HepG2 (cell line): ENCODE measurements around the gene TMED9. TPM values are rescaled to one million over a fixed set of nuclear protein-coding genes. Genes with fewer than 3 reads are reported as not detected.

Experiments
- ATF3 ChIP-seq: sonication (generic); formaldehyde crosslinking; IDR thresholded peaks from 2 replicates; pipeline ENCODE4 v1.4.0; 2020; ENCODE audit warnings: missing genetic modification reagents
- BRCA1 ChIP-seq: sonication (generic); formaldehyde crosslinking; IDR thresholded peaks from 2 replicates; pipeline ENCODE4 v1.4.0; 2020; ENCODE audit warnings: missing genetic modification reagents
- FOXM1 ChIP-seq: sonication (generic); formaldehyde crosslinking; IDR thresholded peaks from 2 replicates; pipeline ENCODE4 v1.5.0; 2020; ENCODE audit warnings: missing genetic modification reagents
- GABPB1 ChIP-seq: IDR thresholded peaks from 2 replicates; pipeline ENCODE4 v1.6.1; 2016; ENCODE audit warnings: mild to moderate bottlenecking, missing genetic modification reagents, moderate library complexity, missing compliant biosample characterization
- HNF1A ChIP-seq, 2 experiments: sonication (generic) in 1 of 2; formaldehyde crosslinking in 1 of 2; IDR thresholded peaks; 2 replicates each; pipeline versions ENCODE4 v1.4.0 to v1.6.1; 2016 to 2020; ENCODE audit warnings: borderline replicate concordance in 1 of 2, low read depth in 1 of 2, mild to moderate bottlenecking in 1 of 2, missing genetic modification reagents in 1 of 2
- KAT2B ChIP-seq: fragments of 150-350 bp; IDR thresholded peaks from 2 replicates; pipeline ENCODE4 v1.6.1; 2014; ENCODE audit warnings: low read depth, low read length, borderline replicate concordance
- ONECUT2 ChIP-seq: sonication (generic); formaldehyde crosslinking; IDR thresholded peaks from 2 replicates; pipeline ENCODE4 v1.4.0; 2020; ENCODE audit warnings: missing genetic modification reagents
- SP4 ChIP-seq: sonication (generic); formaldehyde crosslinking; IDR thresholded peaks from 2 replicates; pipeline ENCODE4 v1.8.1; 2023; ENCODE audit warnings: mild to moderate bottlenecking, missing genetic modification reagents
- TEAD3 ChIP-seq: optimal IDR thresholded peaks from 2 replicates; pipeline ENCODE3; 2016; ENCODE audit warnings: borderline replicate concordance
- TGIF2 ChIP-seq: IDR thresholded peaks from 2 replicates; pipeline ENCODE4 v1.6.1; 2016; ENCODE audit warnings: control low read depth, missing compliant biosample characterization
- ZFP1 ChIP-seq: IDR thresholded peaks from 2 replicates; pipeline ENCODE4 v1.6.1; 2016
- ZHX2 ChIP-seq, 2 experiments: sonication (generic) in 1 of 2; formaldehyde crosslinking in 1 of 2; IDR thresholded peaks; 2 replicates each; pipeline versions ENCODE4 v1.6.1 to v1.9.0; 2014 to 2022; ENCODE audit warnings: antibody characterized with exemption in 1 of 2, borderline replicate concordance in 1 of 2, inconsistent platforms in 1 of 2, low read depth in 1 of 2, missing genetic modification reagents in 1 of 2
- ZNF414 ChIP-seq: sonication (generic); formaldehyde crosslinking; IDR thresholded peaks from 2 replicates; pipeline ENCODE4 v1.5.0; 2020; ENCODE audit warnings: missing genetic modification reagents
- ZNF616 ChIP-seq: sonication (generic); formaldehyde crosslinking; IDR thresholded peaks from 2 replicates; pipeline ENCODE4 v1.5.0; 2020; ENCODE audit warnings: low read depth, mild to moderate bottlenecking, missing genetic modification reagents
- ZNF713 ChIP-seq: sonication (generic); formaldehyde crosslinking; IDR thresholded peaks from 2 replicates; pipeline ENCODE4 v1.4.0; 2020; ENCODE audit warnings: mild to moderate bottlenecking, missing genetic modification reagents
- polyA plus RNA-seq, 8 experiments: library from polyadenylated mRNA; depleted of rRNA in 3 of 8; stranded (reverse) in 7 of 8; unstranded in 1 of 8; fragments of >200 nt; fragmentation: Illumina TruSeq in 4 of 8; extraction: Trizol in 4 of 8; gene quantifications; 2 replicates each; pipeline versions ENCODE4 v1.2.1 to v1.2.3, GENCODE V29; 2011 to 2016; ENCODE audit warnings: low read depth in 4 of 8, missing spikeins in 1 of 8, mixed read lengths in 1 of 8; ENCODE audit not compliant: insufficient read depth in 1 of 8
- total RNA-seq, 5 experiments: library from RNA; depleted of rRNA; stranded (reverse); fragments of >200 nt; fragmentation: Illumina TruSeq; extraction: Trizol; gene quantifications; 2 replicates each; pipeline ENCODE4 v1.2.3, GENCODE V29; 2016; ENCODE audit warnings: low read depth in 1 of 5

TMED9 gene
- total and polyA plus RNA-seq, 2 of the 13 experiments (the other 11 are each of a cell fraction or from before 2014, with no cell fraction given) = 161 to 350 TPM

GRCh38 chr5:177592010-177592834 is at the start of gene TMED9 (continued):
- TF ChIP-seq ZHX2 (IDR thresholded peaks at IDR 0.05; ENCODE audit: low read depth) = no peak; the same call in 1 of the 2 replicates
- no peak for TF ChIP-seq ZHX2 (CRISPR knock-in tag; IDR thresholded peaks at IDR 0.05; ENCODE audit: borderline replicate concordance)
- TF ChIP-seq KAT2B = no peak
- TF ChIP-seq ZFP1 = no peak
- peak; percentile 7 for TF ChIP-seq TEAD3 (CRISPR knock-in tag)
- TF ChIP-seq FOXM1 (CRISPR knock-in tag) = no peak
- 0 out of 2 replicates have a peak, but pooled peaks have one; percentile 50 for TF ChIP-seq ZNF616 (CRISPR knock-in tag)
- peak; percentile 5; the same call in 1 of the 2 replicates for TF ChIP-seq TGIF2 (CRISPR knock-in tag)
- peak; percentile 89 for TF ChIP-seq GABPB1
- TF ChIP-seq HNF1A (IDR thresholded peaks at IDR 0.05; ENCODE audit: low read depth) = no peak
- TF ChIP-seq HNF1A (CRISPR knock-in tag; IDR thresholded peaks at IDR 0.05; ENCODE audit: borderline replicate concordance) = peak; percentile 58
- no peak for TF ChIP-seq ONECUT2 (CRISPR knock-in tag)
- no peak for TF ChIP-seq SP4 (CRISPR knock-in tag)
- 0 out of 2 replicates have a peak, but pooled peaks have one; percentile 21 for TF ChIP-seq ATF3 (CRISPR knock-in tag)
- TF ChIP-seq ZNF414 (CRISPR knock-in tag) = peak; percentile 37; the same call in 1 of the 2 replicates
- no peak for TF ChIP-seq ZNF713 (CRISPR knock-in tag)
- TF ChIP-seq BRCA1 (CRISPR knock-in tag) = peak; percentile 75; the same call in 1 of the 2 replicates
